SK-N-MC (cell line): Measurements from ENCODE around the gene MUC7.

Experiments used
- EZH2 ChIP-seq: fragments of 200-600 bp; sonication (generic); IDR thresholded peaks from one replicate; pipeline ENCODE4 v1.6.1; 2017; ENCODE audit warnings: antibody characterized with exemption
- POLR2AphosphoS5 ChIP-seq: IDR thresholded peaks from 2 replicates; pipeline ENCODE4 v1.6.1; 2012; ENCODE audit warnings: mild to moderate bottlenecking, low read depth, low read length, borderline replicate concordance

GRCh38 chr4:70515367-70516250 lies 43.6 kb downstream of the MUC7 start:
- TF ChIP-seq POLR2AphosphoS5, result no peak
- TF ChIP-seq EZH2, result no peak
